ENCODE measurements around the gene TEDC2. TPM values are rescaled to one million over a fixed set of nuclear protein-coding genes. Genes with fewer than 3 reads are reported as not detected.

TEDC2 gene
- total and polyA plus RNA-seq, 9 of the 15 experiments (the other 6 are each of a cell fraction or from before 2014, with no cell fraction given): 0.75 to 57.0 (median 17.6) TPM

GRCh38 chr16:2427526-2427925 lies 32.4 kb upstream of the TEDC2 start:
- no peaks in the 10 kb centered on the region for H3K9me1 ChIP-seq (ENCODE audit: control insufficient read depth, insufficient read depth, low read length)
- no peak overlapping the region for H2AFZ ChIP-seq (ENCODE audit: low read depth, low read length)
- peaks cover 25 to 38% of the 10 kb centered on the region in 2 experiments; a peak in 4 of 5 replicates for H3K4me1 ChIP-seq (replicated peaks in 1 of 2; ENCODE audit: control insufficient read depth in 2 of 2, insufficient read depth in 2 of 2, low read length in 2 of 2)
- H4K20me1 ChIP-seq (replicated peaks; ENCODE audit: control insufficient read depth, insufficient read depth, low read length): no peaks in the 10 kb centered on the region; the same call in none of the 2 replicates
- H3K9ac ChIP-seq (ENCODE audit: insufficient read depth in 1 of 2, low read depth in 2 of 2, low read length in 2 of 2): peak overlapping the region; percentile 68 to 99; a peak in 3 of 4 replicates
- TF ChIP-seq SREBF1 (IDR thresholded peaks at IDR 0.05; ENCODE audit: borderline replicate concordance, low read depth, low read length) (no peak), KLF13 (tag; IDR thresholded peaks at IDR 0.05; ENCODE audit: borderline replicate concordance, low read depth) (no peak), ZZZ3 (IDR thresholded peaks at IDR 0.05) (no peak), PHF21A (IDR thresholded peaks at IDR 0.05; ENCODE audit: borderline replicate concordance, low read depth) (no peak), ETS1 (conservative IDR thresholded peaks at IDR 0.05; ENCODE audit: control insufficient read depth, low read depth, low read length) (no peak), ZNF780A (CRISPR knock-in tag; IDR thresholded peaks at IDR 0.05) (no peak), TRIM28 (IDR thresholded peaks at IDR 0.05) (no peak), NCOA1 (IDR thresholded peaks at IDR 0.05; ENCODE audit: low read depth) (no peak), ZC3H8 (IDR thresholded peaks at IDR 0.05) (no peak)
- TF ChIP-seq, protein P1, sequence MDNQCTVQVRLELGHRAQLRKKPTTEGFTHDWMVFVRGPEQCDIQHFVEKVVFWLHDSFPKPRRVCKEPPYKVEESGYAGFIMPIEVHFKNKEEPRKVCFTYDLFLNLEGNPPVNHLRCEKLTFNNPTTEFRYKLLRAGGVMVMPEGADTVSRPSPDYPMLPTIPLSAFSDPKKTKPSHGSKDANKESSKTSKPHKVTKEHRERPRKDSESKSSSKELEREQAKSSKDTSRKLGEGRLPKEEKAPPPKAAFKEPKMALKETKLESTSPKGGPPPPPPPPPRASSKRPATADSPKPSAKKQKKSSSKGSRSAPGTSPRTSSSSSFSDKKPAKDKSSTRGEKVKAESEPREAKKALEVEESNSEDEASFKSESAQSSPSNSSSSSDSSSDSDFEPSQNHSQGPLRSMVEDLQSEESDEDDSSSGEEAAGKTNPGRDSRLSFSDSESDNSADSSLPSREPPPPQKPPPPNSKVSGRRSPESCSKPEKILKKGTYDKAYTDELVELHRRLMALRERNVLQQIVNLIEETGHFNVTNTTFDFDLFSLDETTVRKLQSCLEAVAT (IDR thresholded peaks at IDR 0.05): no peak
- TF ChIP-seq, protein P2, sequence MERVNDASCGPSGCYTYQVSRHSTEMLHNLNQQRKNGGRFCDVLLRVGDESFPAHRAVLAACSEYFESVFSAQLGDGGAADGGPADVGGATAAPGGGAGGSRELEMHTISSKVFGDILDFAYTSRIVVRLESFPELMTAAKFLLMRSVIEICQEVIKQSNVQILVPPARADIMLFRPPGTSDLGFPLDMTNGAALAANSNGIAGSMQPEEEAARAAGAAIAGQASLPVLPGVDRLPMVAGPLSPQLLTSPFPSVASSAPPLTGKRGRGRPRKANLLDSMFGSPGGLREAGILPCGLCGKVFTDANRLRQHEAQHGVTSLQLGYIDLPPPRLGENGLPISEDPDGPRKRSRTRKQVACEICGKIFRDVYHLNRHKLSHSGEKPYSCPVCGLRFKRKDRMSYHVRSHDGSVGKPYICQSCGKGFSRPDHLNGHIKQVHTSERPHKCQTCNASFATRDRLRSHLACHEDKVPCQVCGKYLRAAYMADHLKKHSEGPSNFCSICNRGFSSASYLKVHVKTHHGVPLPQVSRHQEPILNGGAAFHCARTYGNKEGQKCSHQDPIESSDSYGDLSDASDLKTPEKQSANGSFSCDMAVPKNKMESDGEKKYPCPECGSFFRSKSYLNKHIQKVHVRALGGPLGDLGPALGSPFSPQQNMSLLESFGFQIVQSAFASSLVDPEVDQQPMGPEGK (CRISPR knock-in tag; IDR thresholded peaks at IDR 0.05; ENCODE audit: borderline replicate concordance): no peak
- ChIA-PET CTCF (ENCODE audit: low intra/inter-chr PET ratio) (interaction anchor here (3.0 to 3.8 kb wide), 2 partner anchors 74 to 87 kb away, joined by 12 to 17 read pairs; partner anchors contain the start of gene ABCA3), POLR2A (interaction anchor here (0.5 to 2.8 kb wide), 8 partner anchors 10 to 435 kb away, joined by 3 to 17 read pairs (median 3); partner anchors contain the start of gene TRAF7)
- in situ Hi-C loops (cut with MboI) (no loop called here), intact Hi-C loops (cut with micrococcal nuclease) (no loop called here)
- peaks cover 43% of the 10 kb centered on the region for H3K79me2 ChIP-seq (ENCODE audit: control insufficient read depth, insufficient read depth, low read length)
- H3K36me3 ChIP-seq (ENCODE audit: control insufficient read depth, insufficient read depth, low read length): peaks cover 25% of the 10 kb centered on the region
- no TSS peak for BruUV-seq (replicated peaks)
- ATAC-seq (no peak), DNase-seq (ENCODE audit: extremely low read depth in 1 of 4, low spot score in 3 of 4) (no peak), FAIRE-seq (no peak)
- no peaks in the 10 kb centered on the region for H3K9me3 ChIP-seq (replicated peaks; ENCODE audit: control insufficient read depth, insufficient read depth, low read depth, low read length)
- H3K27ac ChIP-seq (ENCODE audit: extremely low read depth, low read depth, low read length): no peak overlapping the region
- 56% methylated on average over 4 of the region's 4 CpGs for WGBS (ENCODE audit: insufficient coverage, low coverage, missing lambda C conversion rate)
- no peak overlapping the region for H3K4me3 ChIP-seq
- H3K4me2 ChIP-seq (ENCODE audit: insufficient read depth, low read length): peak overlapping the region; percentile 94
- no peaks in the 10 kb centered on the region for H3K27me3 ChIP-seq (ENCODE audit: control insufficient read depth in 2 of 2, insufficient read depth in 2 of 2, low read length in 2 of 2)

All from K562 (cell line).